ENCODE data around the gene DRC7.

GRCh38 chr16:57727610-57728009 is 33.0 kb downstream of the DRC7 start:
- TF ChIP-seq POLR2A (IDR thresholded peaks at IDR 0.05; ENCODE audit: low read depth, low read length) (no peak), TAF1 (IDR thresholded peaks at IDR 0.05; ENCODE audit: low read depth, low read length) (no peak), POLR2AphosphoS5 (IDR thresholded peaks at IDR 0.05; ENCODE audit: low read depth, low read length) (no peak), POU2F2 (IDR thresholded peaks at IDR 0.05; ENCODE audit: low read depth, low read length) (no peak), PAX5 (IDR thresholded peaks at IDR 0.05; ENCODE audit: insufficient read depth, low read length, severe bottlenecking) (no peak), SPI1 (IDR thresholded peaks at IDR 0.05; ENCODE audit: low read depth, low read length) (no peak)
